SH-SY5Y (cell line): ENCODE results near the gene NEDD4L.

ENCODE experiments used
- GATA2 ChIP-seq: IDR thresholded peaks from 2 replicates; pipeline ENCODE4 v1.6.1; 2011; ENCODE audit warnings: mild to moderate bottlenecking, low read depth, low read length
- GATA3 ChIP-seq: IDR thresholded peaks from 2 replicates; pipeline ENCODE4 v1.6.1; 2011; ENCODE audit warnings: low read depth, mild to moderate bottlenecking, low read length, moderate library complexity

- TF ChIP-seq GATA2 (no peak), GATA3 (no peak)
Measured at GRCh38 chr18:58212274-58212673, 168.2 kb downstream of the NEDD4L start.
